Mammary epithelial cell (primary cell): ENCODE data around the gene CD24.

Experiments
- EZH2 ChIP-seq: IDR thresholded peaks from 2 replicates; pipeline ENCODE4 v1.6.1; 2012; ENCODE audit warnings: low read length, inconsistent platforms, borderline replicate concordance
- TF ChIP-seq, protein P1 (sequence below), 2 donors: IDR thresholded peaks in 1 of 2; conservative IDR thresholded peaks in 1 of 2; 2 replicates each; pipeline ENCODE4 v1.5.1; 2011 to 2012; ENCODE audit warnings: inconsistent platforms in 2 of 2, low read length in 2 of 2, mild to moderate bottlenecking in 2 of 2, control low read depth in 1 of 2, low read depth in 1 of 2; ENCODE audit not compliant: insufficient read depth in 1 of 2; ENCODE audit errors: extremely low read depth in 1 of 2

DNA sequence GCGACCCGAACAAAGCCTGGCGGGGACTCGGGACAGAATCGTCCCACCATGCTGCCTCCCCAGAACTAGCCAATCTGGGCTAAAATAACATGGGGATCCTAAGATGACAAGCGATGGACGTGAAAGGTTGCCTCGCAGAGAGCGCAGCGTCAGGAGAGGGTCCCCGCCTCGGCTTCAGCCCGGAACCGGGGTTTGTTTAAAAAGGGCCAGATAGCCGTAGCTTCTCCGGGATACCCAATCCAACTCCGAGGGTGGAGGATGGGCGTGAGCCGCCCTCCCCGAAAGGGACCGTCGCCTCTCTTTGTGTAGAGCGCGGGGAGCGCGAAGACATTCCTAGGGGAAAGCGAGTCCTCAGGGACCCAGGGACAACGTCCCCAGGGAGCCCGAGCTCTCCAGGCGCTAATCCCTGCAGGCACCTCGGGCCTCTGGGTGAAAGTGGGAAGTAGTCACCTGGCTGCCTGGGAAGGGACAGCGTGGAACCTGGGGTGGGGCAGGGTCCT is 643 bp downstream of the CD24 start:
- no peak for TF ChIP-seq EZH2
- TF ChIP-seq, protein P1, sequence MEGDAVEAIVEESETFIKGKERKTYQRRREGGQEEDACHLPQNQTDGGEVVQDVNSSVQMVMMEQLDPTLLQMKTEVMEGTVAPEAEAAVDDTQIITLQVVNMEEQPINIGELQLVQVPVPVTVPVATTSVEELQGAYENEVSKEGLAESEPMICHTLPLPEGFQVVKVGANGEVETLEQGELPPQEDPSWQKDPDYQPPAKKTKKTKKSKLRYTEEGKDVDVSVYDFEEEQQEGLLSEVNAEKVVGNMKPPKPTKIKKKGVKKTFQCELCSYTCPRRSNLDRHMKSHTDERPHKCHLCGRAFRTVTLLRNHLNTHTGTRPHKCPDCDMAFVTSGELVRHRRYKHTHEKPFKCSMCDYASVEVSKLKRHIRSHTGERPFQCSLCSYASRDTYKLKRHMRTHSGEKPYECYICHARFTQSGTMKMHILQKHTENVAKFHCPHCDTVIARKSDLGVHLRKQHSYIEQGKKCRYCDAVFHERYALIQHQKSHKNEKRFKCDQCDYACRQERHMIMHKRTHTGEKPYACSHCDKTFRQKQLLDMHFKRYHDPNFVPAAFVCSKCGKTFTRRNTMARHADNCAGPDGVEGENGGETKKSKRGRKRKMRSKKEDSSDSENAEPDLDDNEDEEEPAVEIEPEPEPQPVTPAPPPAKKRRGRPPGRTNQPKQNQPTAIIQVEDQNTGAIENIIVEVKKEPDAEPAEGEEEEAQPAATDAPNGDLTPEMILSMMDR (conservative IDR thresholded peaks at IDR 0.05 in 1 of 2, IDR thresholded peaks at IDR 0.05 in 1 of 2; ENCODE audit: extremely low read depth in 1 of 2, insufficient read depth in 1 of 2, low read depth in 1 of 2, low read length in 2 of 2): no peak
